Nephron progenitor cell (in vitro differentiated cells): ENCODE data around the gene SP2.
"Not testable (repeated sequence)": the region's sequence is repeated elsewhere in the genome, so short reads cannot be mapped to it uniquely, and the experiment has no call there.

ENCODE experiments used
- DNase-seq: peaks from one replicate; pipeline ENCODE4 v3.0.0; 2021
- H3K27ac Mint-ChIP-seq: 2 replicates; pipeline ENCODE4 v1.8.0; 2021; ENCODE audit warnings: mild to moderate bottlenecking, moderate library complexity, mixed read lengths
- H3K27me3 Mint-ChIP-seq: 2 replicates; pipeline ENCODE4 v1.8.0; 2021; ENCODE audit warnings: mild to moderate bottlenecking, low read depth, mixed read lengths; ENCODE audit not compliant: poor library complexity
- H3K36me3 Mint-ChIP-seq: 2 replicates; pipeline ENCODE4 v1.8.0; 2021; ENCODE audit warnings: low read depth, mixed read lengths
- H3K4me1 Mint-ChIP-seq: 2 replicates; pipeline ENCODE4 v1.8.0; 2021; ENCODE audit warnings: mixed read lengths
- H3K4me3 Mint-ChIP-seq: 2 replicates; pipeline ENCODE4 v1.8.0; 2021; ENCODE audit warnings: mild to moderate bottlenecking, moderate library complexity, mixed read lengths
- H3K9me3 Mint-ChIP-seq: 2 replicates; pipeline ENCODE4 v1.8.0; 2021; ENCODE audit warnings: mild to moderate bottlenecking, moderate library complexity, mixed read lengths
- CTCF ChIP-seq: fragments of 200-600 bp; sonication (generic); IDR thresholded peaks from 2 replicates; pipeline ENCODE4 v1.5.0; 2021; ENCODE audit warnings: antibody characterized with exemption

The SP2 gene

GRCh38 chr17:47918006-47918405 is 22.0 kb downstream of the SP2 start:
- Mint-ChIP-seq H3K9me3 (no peaks in the 10 kb centered on the region), H3K36me3 (peaks cover 44% of the 10 kb centered on the region), H3K4me3 (no peak overlapping the region), H3K27ac (no peak overlapping the region), H3K27me3 (no peaks in the 10 kb centered on the region), H3K4me1 (no peaks in the 10 kb centered on the region)
- DNase-seq = no peak
- no peak for TF ChIP-seq CTCF

- Mint-ChIP-seq H3K36me3 (peaks cover 48% of the 10 kb centered on the region), H3K27me3 (no peaks in the 10 kb centered on the region), H3K4me3 (no peak overlapping the region), H3K4me1 (no peaks in the 10 kb centered on the region), H3K9me3 (no peaks in the 10 kb centered on the region), H3K27ac (no peak overlapping the region)
- no peak for TF ChIP-seq CTCF
- DNase-seq = no peak
Measured at GRCh38 chr17:47918991-47919390, 23.0 kb downstream of the SP2 start.

GRCh38 chr17:47919889-47920288 is 23.9 kb downstream of the SP2 start:
- H3K4me1 Mint-ChIP-seq, H3K9me3 Mint-ChIP-seq, H3K27me3 Mint-ChIP-seq, H3K4me3 Mint-ChIP-seq, DNase-seq, H3K27ac Mint-ChIP-seq: not testable (repeated sequence)
- peaks cover 48% of the 10 kb centered on the region for H3K36me3 Mint-ChIP-seq

GRCh38 chr17:47924785-47925677 is 29.0 kb downstream of the SP2 start:
- no peaks in the 10 kb centered on the region for H3K27me3 Mint-ChIP-seq
- TF ChIP-seq CTCF = no peak
- no peaks in the 10 kb centered on the region for H3K9me3 Mint-ChIP-seq
- no peaks in the 10 kb centered on the region for H3K4me1 Mint-ChIP-seq
- DNase-seq = no peak
- no peak overlapping the region for H3K4me3 Mint-ChIP-seq
- peaks cover 46% of the 10 kb centered on the region for H3K36me3 Mint-ChIP-seq
- no peak overlapping the region for H3K27ac Mint-ChIP-seq

GRCh38 chr17:47925678-47925988 is 29.6 kb downstream of the SP2 start:
- Mint-ChIP-seq H3K27me3 (no peaks in the 10 kb centered on the region), H3K4me3 (no peak overlapping the region), H3K36me3 (peaks cover 42% of the 10 kb centered on the region), H3K27ac (no peak overlapping the region), H3K9me3 (no peaks in the 10 kb centered on the region), H3K4me1 (no peaks in the 10 kb centered on the region)
- TF ChIP-seq CTCF = no peak
- DNase-seq = no peak

- Mint-ChIP-seq H3K4me1 (no peaks in the 10 kb centered on the region), H3K9me3 (no peaks in the 10 kb centered on the region), H3K36me3 (peaks cover 41% of the 10 kb centered on the region), H3K27me3 (no peaks in the 10 kb centered on the region), H3K4me3 (no peak overlapping the region), H3K27ac (peak overlapping the region; percentile 75)
- DNase-seq = no peak
- no peak for TF ChIP-seq CTCF
Measured at GRCh38 chr17:47927821-47928400, 31.9 kb downstream of the SP2 start.
